HG03280 (cell line): ENCODE measurements around the gene PNMA6F.
"Not testable (repeated sequence)": the region's sequence is repeated elsewhere in the genome, so short reads cannot be mapped to it uniquely, and the experiment has no call there.

Source experiments
- ATAC-seq: cut with Tn5 transposase; IDR thresholded peaks from one replicate; pipeline ENCODE4 v1.9.1; 2021; ENCODE audit warnings: mild to moderate bottlenecking, moderate library complexity; ENCODE audit not compliant: unreplicated experiment

The PNMA6F gene

DNA sequence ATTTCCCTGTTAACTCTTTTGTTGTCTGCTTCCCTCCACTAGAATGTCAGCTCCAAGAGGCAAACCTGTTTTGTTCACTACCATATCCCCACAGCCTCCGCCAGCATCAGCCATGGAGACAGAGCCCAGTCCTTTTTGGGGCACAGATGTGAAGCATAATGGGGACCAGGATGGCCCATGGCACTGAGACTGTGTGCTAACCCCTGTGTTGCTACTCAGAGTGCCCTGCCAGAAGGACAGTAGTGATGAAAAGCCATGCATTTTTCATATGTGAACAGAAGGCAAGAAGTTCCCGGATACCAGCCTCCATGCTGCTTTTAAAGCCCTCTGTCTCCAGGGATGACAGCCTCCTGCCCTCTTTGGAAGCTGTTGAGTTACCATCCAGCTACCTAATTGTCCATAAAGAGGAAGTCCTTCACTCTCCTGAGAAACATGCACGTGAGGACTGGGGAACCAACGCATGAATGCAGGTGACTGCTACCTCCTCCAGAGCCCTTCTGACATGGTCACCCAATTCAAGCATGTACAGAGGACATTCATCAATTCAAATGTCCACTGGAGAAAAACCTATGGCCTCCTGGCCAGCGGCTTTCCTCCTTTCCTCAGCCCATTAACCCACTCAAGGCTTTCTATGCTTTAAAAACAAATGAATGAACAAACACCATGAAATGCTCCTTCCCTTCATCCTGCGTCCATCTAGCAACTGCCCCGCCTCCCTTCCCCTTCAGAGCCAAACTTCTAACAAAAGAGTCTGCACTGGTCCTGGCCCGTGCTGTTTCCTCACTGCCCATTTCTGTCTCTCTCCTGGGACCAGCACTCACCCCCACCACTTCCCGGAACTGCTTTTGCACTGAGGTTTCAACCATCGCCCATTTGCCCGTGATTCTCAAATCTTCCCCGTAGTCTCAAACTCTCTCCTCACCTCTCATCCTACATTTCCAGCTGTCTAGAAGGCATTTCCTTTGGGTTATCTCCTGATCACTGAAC is 18.0 kb downstream of the PNMA6F start:
- no peak for ATAC-seq

DNA sequence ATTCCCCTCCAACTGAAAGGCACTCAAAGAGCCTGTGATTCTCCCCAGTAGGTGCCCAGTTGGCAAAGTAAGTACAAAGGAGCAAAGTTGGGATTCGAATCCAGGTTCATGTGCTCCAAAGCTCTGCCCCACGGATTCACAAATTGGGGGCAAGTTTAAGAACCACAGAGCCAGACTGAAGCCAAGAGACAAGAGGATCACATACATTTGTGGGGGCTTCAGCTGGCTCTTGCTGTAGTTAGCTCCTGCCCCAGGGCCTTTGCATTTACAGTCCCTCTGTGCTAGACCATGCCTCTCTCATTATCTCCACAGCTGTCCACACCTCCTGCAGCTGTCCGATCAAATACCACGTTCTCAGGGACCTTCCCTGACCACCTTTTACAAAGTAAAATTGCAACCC is 18.8 kb downstream of the PNMA6F start:
- ATAC-seq = no peak

DNA sequence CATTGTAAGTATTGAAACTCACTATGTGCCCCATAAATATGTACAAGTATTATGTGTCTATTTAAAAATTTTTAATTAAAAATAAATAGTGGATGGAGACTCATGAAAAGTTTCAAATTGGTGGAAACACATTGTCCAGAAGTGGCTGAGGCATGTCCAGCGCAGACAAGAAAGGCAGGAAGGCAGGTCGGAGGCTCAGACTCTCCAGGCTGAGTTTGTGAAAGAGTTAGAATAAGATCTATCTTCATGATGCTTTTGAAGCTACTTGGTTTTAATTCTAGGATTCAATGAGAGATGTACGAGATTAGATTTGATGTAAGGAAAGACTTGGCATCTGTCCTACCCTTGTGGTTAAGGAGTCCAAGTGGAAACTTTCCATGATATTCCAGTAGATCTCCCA is 19.8 kb downstream of the PNMA6F start:
- no peak for ATAC-seq

DNA sequence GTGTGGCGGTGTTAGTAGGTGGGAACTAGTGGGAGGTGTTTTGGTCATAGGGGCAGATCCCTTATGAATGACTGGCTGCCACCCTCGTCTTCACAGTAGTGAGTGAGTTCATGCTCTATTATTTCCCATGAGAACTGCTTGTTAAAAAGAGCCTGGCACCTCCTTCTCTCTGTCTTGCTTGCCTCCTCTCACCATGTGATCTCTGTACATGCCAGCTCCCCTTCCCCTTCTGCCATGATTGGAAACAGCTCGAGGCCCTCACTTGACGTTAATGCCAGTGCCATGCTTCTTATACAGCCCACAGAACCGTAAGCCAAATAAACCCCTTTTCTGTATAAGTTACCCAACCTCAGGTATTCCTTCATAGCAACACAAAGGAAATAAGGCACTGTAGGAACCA is 21.7 kb downstream of the PNMA6F start:
- no peak for ATAC-seq

DNA sequence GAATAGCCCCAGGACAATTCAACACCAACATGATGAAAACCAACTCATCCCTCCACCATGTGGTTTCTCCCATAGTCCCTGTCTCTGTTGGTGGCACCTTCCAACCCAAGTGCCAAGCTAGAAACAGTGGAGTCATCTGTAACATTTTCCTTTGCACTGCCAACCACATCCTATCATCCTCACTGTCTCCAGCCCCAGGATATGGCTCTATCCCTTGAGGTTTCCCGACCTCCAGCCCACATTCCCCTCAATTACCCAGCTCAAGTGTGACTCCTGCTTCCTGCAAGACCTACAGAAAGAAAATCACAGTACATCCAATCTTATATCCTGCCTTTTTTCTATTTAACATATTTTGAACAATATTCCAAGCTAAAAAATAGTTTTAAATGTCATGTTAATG is 24.2 kb downstream of the PNMA6F start:
- no peak for ATAC-seq

DNA sequence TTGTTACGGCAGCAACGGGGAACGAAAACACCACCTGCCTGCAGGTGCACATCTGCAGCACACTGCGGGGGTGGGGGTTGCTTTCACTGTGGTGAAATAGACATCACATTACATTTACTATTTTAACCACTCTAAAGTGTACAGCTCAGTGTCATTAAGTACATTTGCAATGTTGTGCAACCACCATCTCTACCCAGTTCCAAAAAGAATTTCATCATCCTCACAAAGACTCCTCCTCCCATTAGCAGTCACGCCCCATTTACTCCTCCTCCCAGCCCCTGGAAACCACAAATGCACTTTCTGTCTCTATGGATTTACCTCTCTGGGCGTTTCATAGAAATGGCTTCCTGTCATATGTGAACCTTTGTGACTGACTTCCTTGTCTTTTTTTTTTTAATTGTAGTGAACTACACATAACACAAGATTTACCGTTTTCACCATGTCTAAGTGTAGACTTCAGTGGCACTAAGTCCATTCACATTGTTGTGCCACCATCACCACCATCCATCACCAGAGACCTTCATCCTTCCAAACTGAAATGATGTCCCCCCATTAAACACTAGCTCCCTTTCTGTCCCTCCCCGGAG is 28.0 kb downstream of the PNMA6F start:
- peak; percentile 84 for ATAC-seq

DNA sequence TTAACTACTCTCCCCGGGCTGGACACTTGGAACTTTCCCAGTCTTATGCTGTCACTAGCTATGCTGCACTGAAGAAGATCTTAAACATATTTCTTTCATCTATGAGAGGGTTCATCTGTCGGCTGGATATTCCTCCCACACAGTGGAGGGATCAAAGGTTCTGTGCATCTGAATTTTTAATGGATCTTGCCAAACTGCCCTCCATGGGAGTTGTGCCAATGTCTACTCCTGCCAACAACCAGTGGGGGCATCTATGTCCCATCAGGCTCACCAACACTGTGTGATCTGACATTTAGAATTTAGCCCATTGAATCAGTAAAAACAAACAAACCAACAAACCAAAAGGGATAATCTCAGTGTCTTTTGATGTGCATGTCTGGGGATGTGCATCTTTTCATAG is 32.8 kb downstream of the PNMA6F start:
- ATAC-seq = not testable (repeated sequence)

DNA sequence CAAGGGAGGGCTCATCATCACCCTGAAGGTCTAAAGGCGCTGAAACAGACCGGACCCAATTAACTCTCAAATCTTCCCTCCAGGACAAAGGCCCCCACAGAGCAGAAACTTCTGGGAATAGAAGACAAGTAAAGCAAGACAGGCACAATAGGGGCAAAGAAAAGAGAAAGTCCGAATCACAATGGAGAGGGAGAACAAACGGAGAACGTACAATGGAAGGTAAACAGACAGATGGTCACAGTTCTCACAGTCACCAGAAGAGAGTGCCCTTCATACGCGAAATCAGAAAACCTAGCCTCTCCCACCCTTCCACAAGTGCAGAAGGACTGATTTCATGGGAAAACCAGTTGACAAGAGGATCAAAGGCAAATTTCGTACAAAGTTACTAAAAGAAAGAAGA is 35.9 kb downstream of the PNMA6F start:
- not testable (repeated sequence) for ATAC-seq

DNA sequence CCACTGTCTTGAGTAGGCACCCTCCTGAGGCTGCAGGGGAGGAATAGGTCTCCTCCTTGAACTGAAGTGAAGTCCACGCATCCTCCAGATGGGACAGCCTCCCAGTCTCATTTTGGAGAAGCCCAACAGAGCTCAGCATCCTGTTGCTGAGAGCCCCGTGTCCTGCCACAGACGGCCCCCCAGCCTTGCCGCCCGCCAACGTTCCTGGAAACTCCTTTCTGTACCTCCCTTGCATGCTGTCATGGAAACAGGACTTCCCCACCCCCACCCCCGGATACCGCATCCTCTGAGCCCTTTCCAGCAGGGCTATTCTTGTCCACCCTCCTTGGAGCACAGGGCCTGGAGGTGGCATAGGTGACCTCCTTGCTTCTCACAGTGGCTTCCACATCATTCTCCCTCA is 37.6 kb downstream of the PNMA6F start:
- not testable (repeated sequence) for ATAC-seq

DNA sequence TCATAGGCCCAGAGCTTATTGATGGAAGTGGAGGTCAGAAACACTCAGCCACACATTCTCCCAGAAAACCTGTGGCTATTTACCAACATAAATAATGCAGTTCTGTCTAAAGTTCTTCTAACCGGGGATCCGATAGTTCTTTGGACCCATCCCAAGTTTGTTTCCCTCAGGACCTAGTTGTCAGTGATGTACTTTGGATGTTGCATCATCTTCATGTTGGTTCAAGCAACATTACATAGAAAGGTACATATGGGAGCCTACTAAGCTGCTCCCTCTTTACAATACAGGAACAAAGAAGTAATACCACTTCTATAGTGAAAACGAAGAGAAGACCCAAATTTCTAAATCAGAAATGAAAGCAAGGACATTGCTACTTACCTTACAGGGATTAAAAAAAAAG is 39.8 kb downstream of the PNMA6F start:
- ATAC-seq = not testable (repeated sequence)

DNA sequence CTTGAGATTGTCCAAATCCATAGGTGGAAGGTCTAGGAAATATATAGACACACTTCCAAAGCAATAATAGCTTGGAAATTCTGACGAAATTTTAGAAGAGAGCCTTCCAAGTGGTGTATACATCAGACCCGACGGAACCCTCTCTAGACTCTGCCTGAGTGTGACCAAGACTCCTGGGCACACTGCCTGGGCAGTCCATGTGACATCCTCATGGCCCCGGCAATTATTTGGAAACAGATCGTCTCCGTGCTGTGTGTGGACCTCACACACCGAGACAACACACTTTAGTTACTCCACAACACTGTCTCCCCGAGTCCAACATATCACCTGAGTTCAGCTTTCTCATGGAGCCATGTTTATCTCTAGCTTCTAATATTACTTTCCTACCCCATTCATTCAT is 42.3 kb downstream of the PNMA6F start:
- not testable (repeated sequence) for ATAC-seq

DNA sequence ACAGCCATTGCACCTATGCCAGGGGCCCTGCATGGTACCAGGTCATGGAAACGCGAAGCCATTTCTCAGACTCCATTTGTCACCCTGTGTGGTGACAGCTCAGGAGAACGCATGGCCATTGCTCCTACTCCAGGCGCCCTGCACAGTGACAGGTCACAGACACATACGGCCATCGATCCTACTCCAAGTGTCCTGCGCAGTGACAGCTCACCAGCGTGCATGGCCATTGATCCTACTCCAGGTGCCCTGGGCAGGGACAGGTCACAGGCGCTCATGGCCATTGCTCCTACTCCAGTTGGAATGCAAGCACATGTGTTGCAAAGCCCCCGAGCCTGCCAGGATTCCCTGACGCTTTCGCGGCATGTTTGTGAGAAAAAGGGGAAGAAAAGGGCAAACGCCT is 45.5 kb downstream of the PNMA6F start:
- ATAC-seq = not testable (repeated sequence)

DNA sequence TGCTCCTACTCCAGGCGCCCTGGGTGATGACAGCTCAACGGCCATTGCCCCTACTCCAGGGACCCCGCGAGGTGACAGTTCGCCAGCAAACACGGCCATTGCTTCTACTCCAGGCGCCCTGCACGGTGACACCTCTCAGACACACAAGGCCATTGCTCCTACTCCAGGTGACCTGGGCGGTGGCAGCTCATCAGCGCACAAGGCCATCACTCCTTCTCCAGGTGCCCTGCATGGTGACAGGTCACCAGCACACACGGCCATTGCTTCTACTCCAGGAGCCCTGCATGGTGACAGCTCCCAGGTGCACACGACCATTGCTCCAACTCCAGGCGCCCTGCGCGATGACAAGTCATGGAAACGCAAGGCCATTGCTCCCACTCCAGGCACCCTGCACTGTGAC is 46.1 kb downstream of the PNMA6F start:
- ATAC-seq = not testable (repeated sequence)

DNA sequence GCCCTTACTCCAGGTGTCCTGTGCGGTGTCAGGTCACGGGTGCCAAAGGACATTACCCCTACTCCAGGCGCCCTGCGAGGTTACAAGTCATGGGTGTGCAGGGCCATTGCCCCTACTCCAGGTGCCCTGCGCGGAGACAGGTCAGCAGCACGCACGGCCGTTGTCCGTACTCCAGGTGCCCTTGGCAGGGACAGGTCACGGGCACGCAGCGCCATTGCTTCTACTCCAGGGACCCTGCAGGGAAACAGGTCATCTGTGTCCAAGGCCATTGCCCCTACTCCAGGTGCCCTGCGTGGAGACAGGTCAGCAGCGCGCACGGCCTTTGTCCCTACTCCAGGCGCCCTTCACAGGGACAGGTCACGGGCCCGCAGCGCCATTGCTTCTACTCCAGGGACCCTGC is 49.0 kb downstream of the PNMA6F start:
- not testable (repeated sequence) for ATAC-seq

DNA sequence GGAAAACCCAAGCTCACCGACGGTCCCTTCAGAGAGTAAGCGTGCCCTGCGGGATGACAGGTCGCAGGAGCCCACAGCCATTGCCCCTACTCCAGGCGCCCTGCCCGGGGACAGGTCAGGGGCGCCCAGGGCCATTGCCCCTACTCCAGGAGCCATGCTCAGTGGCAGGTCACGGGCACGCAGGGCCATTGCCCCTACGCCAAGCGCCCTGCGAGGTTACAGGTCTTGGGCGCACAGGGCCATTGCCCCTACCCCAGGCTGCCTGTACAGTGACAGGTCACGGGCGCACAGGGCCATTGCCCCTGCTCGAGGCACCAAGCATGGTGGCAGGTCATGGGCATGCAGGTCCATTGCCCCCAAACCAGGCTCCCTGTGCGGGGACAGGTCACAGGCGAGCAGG is 49.5 kb downstream of the PNMA6F start:
- ATAC-seq = not testable (repeated sequence)
